Cardiac muscle cell (in vitro differentiated cells and primary cell): ENCODE results near the gene KAZN. TPM values are rescaled to one million over a fixed set of nuclear protein-coding genes. Genes with fewer than 3 reads are reported as not detected.

Source experiments
- DNase-seq, 2 donors: peaks; one replicate each; pipeline versions ENCODE4 v3.0.0 to v3.0.0-alpha.2; 2010 to 2017; ENCODE audit warnings: low read depth in 1 of 2, low spot score in 1 of 2
- H3K27ac ChIP-seq: fragments of 200-600 bp; sonication (generic); 2 replicates; pipeline ENCODE4 v1.5.1; 2016
- H3K27me3 ChIP-seq: fragments of 200-600 bp; sonication (generic); 2 replicates; pipeline ENCODE4 v1.6.0; 2016; ENCODE audit warnings: control low read depth
- H3K36me3 ChIP-seq: fragments of 200-600 bp; sonication (generic); 2 replicates; pipeline ENCODE4 v1.5.1; 2016; ENCODE audit warnings: control low read depth
- H3K4me1 ChIP-seq: fragments of 200-600 bp; sonication (generic); 2 replicates; pipeline ENCODE4 v1.8.1; 2017; ENCODE audit warnings: low read depth, mild to moderate bottlenecking, mixed run types
- H3K4me3 ChIP-seq: fragments of 200-600 bp; sonication (generic); 2 replicates; pipeline ENCODE4 v1.5.1; 2016; ENCODE audit warnings: mild to moderate bottlenecking
- H3K9me3 ChIP-seq: fragments of 200-600 bp; sonication (generic); 2 replicates; pipeline ENCODE4 v1.5.1; 2017; ENCODE audit warnings: low read depth, mild to moderate bottlenecking, control low read depth
- polyA plus RNA-seq: library from polyadenylated mRNA; unstranded; fragments of >200 nt; fragmentation: Nextera tagmentation; extraction: Ambion mirVana; gene quantifications from 2 replicates; pipeline ENCODE4 v1.2.1, GENCODE V29; 2016
- total RNA-seq: library from RNA; depleted of rRNA; stranded (reverse); fragments of >200 nt; gene quantifications from 2 replicates; pipeline ENCODE4 v1.2.3, GENCODE V29; 2016
- TF ChIP-seq, protein P1 (sequence below): IDR thresholded peaks from 2 replicates; pipeline ENCODE4 v1.5.1; 2012; ENCODE audit warnings: low read depth, mild to moderate bottlenecking, low read length

The KAZN gene
- total and polyA plus RNA-seq, 2 experiments from 2014 or later: 17.5 to 26.9 TPM

DNA sequence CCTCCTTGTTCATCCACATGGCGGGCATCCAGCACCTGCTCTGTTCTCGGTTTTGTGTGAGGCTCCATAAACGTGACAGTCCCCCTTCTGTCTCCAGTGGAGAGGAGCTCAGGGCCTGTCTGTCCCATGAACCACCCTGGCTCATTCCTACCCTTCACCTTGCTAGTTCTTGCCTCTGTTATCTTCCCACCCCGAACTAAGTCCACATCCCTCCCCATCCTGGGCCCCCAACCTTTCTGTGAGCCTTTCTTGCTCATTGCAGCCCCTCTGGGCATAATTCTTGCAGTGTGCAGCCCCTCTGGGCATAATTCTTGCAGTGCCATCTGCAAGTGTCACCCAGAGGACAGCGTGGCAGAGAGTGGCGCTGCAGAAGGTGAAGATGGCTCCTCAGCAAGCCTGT, 338.3 kb downstream of the KAZN start:
- TF ChIP-seq, protein P1, sequence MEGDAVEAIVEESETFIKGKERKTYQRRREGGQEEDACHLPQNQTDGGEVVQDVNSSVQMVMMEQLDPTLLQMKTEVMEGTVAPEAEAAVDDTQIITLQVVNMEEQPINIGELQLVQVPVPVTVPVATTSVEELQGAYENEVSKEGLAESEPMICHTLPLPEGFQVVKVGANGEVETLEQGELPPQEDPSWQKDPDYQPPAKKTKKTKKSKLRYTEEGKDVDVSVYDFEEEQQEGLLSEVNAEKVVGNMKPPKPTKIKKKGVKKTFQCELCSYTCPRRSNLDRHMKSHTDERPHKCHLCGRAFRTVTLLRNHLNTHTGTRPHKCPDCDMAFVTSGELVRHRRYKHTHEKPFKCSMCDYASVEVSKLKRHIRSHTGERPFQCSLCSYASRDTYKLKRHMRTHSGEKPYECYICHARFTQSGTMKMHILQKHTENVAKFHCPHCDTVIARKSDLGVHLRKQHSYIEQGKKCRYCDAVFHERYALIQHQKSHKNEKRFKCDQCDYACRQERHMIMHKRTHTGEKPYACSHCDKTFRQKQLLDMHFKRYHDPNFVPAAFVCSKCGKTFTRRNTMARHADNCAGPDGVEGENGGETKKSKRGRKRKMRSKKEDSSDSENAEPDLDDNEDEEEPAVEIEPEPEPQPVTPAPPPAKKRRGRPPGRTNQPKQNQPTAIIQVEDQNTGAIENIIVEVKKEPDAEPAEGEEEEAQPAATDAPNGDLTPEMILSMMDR: no peak
- DNase-seq: no peak
- H3K36me3 ChIP-seq: no peaks in the 10 kb centered on the region
- no peaks in the 10 kb centered on the region for H3K27me3 ChIP-seq
- H3K4me3 ChIP-seq: no peak overlapping the region
- no peaks in the 10 kb centered on the region for H3K9me3 ChIP-seq
- no peak overlapping the region for H3K27ac ChIP-seq
- peaks cover 9% of the 10 kb centered on the region for H3K4me1 ChIP-seq

DNA sequence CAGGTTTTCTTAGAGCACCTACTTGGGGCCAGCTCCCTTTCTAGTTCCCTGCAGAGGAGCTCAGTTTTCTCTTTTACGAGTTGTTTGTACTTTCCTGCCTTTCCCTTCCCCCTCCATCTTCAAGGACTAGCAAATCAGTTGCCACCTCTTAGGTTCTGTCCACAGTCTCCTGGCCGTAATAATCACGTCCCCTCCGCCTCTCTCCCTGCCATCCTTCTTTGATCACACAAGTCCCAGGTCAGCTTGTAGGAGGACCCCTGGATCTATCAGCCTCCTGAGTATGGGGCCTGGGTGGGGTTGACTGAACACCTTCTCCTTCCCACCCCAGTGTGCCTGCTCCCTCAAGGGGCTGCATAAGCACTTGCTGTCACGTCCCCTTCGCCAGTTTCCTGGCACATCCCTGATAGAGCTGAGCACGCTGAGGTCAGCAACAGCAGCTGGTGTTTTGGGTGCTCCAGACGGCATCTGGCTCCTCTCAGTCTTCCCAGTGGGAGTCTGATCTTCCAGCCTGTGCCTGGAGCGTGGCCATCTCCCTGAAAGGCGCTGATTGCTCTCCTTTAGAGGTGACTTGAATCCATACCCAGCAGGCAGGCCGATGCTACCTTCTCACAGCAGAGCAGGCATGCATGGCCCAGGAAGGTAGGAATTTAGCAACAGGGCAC, 338.9 kb downstream of the KAZN start:
- DNase-seq: no peak
- Histone ChIP-seq H3K27me3 (no peaks in the 10 kb centered on the region), H3K4me1 (peaks cover 10% of the 10 kb centered on the region), H3K27ac (no peak overlapping the region), H3K36me3 (no peaks in the 10 kb centered on the region), H3K4me3 (no peak overlapping the region), H3K9me3 (no peaks in the 10 kb centered on the region)
- TF ChIP-seq, protein P1: no peak

GRCh38 chr1:14939527-14940284, 341.2 kb downstream of the KAZN start:
- H3K4me1 ChIP-seq: peaks cover 21% of the 10 kb centered on the region
- no peaks in the 10 kb centered on the region for H3K9me3 ChIP-seq
- H3K4me3 ChIP-seq: no peak overlapping the region
- peak in 1 of 2 donors; percentile 63 for DNase-seq
- no peaks in the 10 kb centered on the region for H3K27me3 ChIP-seq
- H3K36me3 ChIP-seq: no peaks in the 10 kb centered on the region
- TF ChIP-seq, protein P1: no peak
- no peak overlapping the region for H3K27ac ChIP-seq

DNA sequence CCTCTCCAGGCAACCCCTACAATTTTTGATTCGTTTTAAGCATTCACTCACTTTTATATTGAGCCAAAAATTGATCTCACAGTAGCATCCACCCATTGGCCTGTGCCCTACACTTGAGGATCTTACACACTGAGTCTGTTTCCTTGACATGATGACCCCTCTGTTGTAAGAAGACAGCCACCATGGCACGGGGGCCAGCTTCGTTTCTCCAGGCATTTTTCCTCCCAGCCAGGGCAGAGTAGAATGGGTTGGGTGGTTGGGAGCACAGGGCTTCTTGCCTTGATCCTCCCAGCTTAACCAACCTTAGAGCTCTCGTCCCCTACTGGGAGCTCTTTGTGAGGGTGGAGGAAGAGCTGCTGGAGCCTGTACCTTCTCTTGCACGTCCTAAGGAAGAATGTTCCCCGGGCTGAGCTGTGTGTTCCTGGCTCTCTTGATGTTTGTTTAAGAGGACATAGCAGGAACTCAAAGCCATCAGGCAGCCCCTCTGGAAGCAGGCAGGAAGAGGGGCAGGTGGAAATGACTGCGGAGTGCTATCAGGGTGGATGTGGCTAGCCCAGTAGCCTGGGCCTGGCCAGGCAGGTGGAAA, 341.9 kb downstream of the KAZN start:
- no peaks in the 10 kb centered on the region for H3K27me3 ChIP-seq

GRCh38 chr1:14941864-14942263, 343.4 kb downstream of the KAZN start:
- H3K9me3 ChIP-seq: no peaks in the 10 kb centered on the region
- H3K27ac ChIP-seq: no peak overlapping the region
- no peaks in the 10 kb centered on the region for H3K27me3 ChIP-seq
- H3K36me3 ChIP-seq: no peaks in the 10 kb centered on the region
- H3K4me1 ChIP-seq: peaks cover 39% of the 10 kb centered on the region
- no peak for DNase-seq
- TF ChIP-seq, protein P1: no peak
- no peak overlapping the region for H3K4me3 ChIP-seq

More for the DNA sequence above, 341.9 kb downstream of the KAZN start:
- no peaks in the 10 kb centered on the region for H3K36me3 ChIP-seq
- DNase-seq: no peak
- H3K4me3 ChIP-seq: no peak overlapping the region
- no peaks in the 10 kb centered on the region for H3K9me3 ChIP-seq
- TF ChIP-seq, protein P1: no peak
- peaks cover 28% of the 10 kb centered on the region for H3K4me1 ChIP-seq
- H3K27ac ChIP-seq: no peak overlapping the region
